GM21717 (cell line): ENCODE results near the gene LDLRAD4.

Experiments used
- ATAC-seq: cut with Tn5 transposase; IDR thresholded peaks from one replicate; pipeline ENCODE4 v1.9.1; 2021; ENCODE audit warnings: mild to moderate bottlenecking, moderate library complexity; ENCODE audit not compliant: unreplicated experiment

The LDLRAD4 gene

DNA sequence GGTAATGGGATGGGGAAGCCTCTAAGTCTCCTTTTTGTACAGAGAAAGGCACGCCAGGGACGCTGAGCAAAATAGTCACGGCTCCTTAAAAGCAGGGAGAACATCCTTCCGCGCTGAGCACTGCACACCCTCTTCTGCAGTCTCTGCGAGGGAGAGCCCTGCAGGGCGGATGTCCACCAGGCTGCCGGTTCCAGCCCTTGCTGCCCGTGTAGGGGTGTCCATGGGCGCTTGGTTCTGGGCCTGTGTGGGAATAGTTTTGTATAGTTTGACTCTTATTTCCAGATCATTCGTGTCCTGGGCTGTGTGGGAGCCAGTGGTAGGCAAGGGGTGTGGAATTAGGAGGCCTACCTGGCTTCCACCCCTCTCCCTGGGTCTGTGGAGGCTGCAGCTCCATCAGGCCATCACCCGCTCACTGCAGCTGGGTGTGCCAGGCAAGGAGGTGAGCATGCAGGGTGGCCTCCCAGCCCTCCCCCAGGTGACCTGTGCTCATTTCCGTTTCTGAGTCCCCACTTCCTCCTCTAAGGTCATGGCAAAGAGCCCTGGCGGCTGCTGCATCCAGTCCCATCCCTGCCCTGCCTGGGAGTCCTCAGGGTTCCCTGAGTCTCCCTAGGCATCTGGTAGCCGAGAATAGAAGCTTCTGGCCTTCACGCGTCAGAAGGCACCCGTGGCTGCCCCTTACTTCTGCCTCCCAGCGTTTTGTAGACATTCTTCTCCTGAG is 202.6 kb downstream of the LDLRAD4 start:
- ATAC-seq, result no peak

- no peak for ATAC-seq
Measured at GRCh38 chr18:13422541-13423147, 204.1 kb downstream of the LDLRAD4 start.

- ATAC-seq, result no peak
Measured at GRCh38 chr18:13423352-13423751, 204.8 kb downstream of the LDLRAD4 start.

DNA sequence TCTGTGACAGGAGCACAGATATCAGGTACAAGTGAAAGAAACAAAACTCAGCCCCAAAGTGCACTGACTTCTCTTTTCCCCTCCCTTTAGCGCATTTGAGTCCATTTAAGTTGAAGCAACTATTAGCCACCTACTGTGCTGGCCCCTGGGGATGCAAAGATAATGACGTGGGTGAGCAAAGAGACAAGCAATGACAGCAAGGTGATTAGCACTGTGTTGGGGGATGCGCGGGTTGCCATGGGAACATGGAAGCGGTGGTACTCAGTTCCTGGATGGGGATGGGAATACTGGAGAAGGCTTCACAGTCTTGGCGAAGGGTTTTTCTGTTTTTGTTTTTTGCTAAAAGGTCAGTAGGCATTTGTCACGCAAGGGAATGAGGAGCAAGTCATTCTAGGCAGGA is 205.8 kb downstream of the LDLRAD4 start:
- ATAC-seq, result no peak

DNA sequence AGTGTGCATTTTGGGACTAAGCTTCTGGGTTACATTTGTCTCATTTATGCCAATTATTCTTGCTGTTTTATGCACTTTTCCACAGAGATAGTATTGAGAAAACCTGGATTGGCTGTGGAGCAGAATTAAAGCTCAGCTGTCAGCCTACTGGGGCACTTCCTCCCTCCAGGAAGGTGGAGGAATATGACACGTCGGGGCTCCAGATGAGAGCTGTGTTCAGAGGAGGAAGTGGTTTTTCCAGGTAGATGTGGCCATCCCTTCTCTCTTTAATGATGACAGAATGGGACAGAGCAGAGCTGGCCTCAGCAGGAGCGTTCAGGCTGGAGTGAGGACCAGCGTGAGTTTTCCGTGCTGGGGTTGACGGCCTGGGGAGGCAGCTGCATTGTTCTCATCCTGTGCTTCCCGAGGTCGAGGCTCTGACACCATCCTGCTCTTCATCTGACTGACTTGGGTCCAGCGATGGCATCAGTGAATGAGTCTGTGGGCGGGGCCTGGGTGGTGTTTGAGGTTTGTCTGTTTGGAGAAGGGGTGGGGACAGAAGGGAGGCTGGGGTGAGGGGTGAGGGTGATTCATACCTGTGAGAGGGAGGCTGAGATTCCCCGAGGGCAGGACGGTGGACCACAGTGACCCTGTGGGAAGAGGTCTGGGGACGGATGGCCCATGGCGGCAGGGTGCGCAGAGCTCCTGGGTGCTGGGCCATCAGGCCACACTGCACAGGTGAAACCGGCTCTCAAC is 207.0 kb downstream of the LDLRAD4 start:
- no peak for ATAC-seq

DNA sequence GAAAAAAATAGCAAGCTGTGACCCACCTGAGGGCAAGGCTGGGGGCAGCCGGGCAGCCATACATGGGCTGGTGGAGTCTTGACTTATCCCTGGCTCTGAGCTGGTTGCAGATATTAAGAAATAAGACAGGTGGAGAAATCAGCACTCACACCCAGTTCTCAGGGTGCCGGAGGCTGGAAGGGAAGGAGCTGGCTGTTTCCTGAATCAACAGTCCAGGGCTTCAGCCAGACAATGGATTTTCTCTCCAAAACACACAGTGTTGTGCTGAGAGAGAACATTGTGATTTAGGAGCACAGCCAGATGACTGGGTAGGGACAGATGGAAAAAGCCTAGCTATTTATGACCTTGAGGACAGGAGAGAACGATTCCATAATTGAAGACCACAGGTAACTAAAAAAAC is 208.8 kb downstream of the LDLRAD4 start:
- no peak for ATAC-seq

DNA sequence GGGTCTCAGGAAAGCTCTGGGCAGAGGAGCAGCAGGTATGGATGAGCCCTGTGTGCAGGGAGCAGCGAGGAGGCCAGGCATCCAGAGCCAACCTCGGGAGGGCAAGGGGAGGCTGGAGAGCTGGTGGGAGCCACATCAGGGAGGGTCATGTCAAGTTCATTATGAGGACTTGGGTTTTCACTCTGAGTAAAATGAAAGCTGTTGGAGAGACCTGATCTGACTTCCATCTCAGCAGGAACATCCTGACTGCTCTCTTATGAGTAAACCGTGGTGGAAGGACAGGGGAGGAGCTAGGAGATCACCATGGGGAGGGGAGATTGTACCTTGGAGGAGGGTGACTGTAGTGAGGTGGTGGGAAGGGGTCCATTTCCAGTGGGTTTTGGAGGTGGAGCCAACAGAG is 209.8 kb downstream of the LDLRAD4 start:
- ATAC-seq, result no peak

DNA sequence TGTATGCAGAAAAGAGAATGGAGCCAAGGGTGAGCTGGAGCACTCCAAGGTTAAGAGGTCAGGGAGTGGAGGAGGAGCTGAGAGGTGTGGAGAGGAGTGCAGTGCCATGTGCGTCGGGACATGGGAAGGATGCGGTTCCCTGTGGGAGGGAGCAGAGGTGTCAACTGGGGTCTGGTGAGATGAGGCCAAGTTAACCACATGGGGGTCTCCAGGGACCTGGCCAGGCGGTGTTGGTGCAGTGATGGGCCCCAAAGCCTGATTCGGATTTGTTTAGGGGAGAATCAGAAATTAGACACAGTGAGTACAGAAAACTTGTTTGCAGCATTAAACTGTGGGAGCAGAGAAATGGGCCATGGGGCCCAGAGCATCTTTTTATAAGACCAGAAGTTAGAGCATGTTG is 210.5 kb downstream of the LDLRAD4 start:
- ATAC-seq, result no peak

DNA sequence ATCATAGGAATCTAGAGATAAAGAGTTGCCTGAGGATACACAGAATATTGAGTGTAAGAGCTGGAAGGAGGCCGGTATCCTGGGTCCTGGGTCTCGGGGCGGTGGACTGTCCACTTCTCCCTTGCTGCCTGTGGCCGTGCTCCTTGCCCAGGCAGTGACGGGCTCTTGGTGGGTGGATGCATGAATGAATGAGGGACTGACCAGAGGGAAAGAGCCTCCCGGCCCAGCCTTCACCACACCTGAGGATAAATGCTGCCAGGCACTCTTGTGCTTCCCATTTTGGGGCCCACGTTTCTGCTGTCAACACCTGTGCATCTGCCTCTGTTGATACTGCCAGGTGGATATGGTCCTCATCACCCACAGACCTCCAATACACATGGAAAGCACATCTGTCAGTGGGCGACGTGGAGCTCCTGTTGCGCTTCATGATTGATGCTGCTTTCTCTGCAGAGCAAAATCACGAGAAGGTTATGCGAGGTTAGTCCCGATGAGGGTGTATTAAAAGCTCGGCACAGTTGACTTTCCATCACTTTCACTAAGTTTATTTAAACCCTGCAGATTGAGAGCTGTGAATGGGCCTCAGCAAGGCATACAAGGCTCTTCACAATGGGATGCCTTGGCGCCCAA is 211.4 kb downstream of the LDLRAD4 start:
- ATAC-seq, result no peak

DNA sequence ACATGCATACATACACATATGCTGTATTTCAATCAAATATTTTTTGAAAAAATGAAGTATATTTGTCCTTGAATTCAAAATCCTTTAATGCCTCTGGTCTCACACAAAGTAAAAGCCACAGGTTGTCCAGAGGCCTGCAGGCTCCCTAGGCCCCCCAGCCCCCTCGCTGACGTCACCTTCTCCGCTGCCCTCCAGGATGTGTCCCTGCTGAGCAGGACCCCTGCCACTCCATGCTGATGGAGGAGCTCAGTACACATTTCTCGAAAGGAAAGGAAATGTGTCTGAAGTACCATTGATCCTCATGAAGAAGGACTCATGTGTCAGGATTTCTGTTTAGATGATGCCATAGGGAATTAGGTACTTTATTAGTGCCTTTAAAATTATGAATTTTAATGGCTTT is 212.1 kb downstream of the LDLRAD4 start:
- no peak for ATAC-seq

- no peak for ATAC-seq
Measured at GRCh38 chr18:13431886-13432285, 213.3 kb downstream of the LDLRAD4 start.

DNA sequence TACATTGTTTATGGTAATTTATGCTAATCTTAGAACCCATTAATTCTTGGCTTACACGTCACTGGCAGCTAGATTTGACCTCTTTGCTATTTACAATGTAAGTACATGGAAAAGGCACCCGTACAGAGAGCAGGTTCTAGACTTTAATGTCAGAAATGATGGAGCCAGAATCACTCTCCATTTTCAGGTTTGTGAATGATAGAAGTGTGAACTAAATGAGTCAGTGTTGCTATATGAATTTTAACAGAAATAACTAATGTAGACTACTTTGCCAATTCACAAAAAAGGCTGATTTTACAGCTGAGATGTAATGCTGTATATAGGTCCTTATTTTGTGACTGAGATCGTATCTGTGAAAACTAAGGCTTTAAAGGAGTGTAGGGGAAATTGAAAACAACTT is 214.6 kb downstream of the LDLRAD4 start:
- no peak for ATAC-seq

DNA sequence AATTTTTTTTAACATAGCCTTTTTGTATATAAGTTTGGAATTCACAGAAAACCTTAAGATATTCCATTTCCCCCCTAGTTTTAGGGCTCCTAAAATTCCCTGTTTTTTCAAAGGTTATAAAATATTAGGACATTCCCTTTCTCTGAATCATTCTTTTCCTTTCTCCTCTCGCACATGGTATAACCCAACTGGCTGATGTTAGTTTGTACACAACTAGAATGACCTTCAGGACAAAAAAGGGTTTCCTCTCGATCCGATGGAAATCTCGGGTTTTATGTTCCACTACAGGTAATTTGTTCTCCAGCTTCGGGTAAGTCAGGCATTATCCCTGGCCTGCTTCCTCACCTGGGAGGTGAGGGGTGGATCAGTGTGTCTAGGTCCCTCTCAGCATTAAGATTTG is 215.1 kb downstream of the LDLRAD4 start:
- ATAC-seq, result no peak

DNA sequence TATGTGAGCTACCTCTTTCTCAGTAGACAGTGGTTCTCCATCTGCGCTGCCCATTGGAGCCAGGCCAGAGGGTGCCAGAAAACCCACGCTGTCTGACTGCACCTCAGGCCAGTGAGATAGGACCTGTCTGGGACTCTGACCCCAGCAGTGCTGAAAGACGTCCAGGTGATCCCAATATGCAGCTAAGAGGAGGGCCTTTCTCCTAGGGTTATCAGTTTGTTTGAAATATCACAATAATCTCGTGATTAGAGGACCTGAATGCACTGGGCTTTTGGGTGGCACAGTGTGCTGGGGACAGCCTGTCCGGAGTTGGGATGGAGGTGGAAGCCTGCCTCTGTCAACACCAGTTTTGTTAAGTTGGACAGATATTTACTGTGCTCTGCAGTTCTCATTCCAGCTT is 216.3 kb downstream of the LDLRAD4 start:
- ATAC-seq, result no peak

DNA sequence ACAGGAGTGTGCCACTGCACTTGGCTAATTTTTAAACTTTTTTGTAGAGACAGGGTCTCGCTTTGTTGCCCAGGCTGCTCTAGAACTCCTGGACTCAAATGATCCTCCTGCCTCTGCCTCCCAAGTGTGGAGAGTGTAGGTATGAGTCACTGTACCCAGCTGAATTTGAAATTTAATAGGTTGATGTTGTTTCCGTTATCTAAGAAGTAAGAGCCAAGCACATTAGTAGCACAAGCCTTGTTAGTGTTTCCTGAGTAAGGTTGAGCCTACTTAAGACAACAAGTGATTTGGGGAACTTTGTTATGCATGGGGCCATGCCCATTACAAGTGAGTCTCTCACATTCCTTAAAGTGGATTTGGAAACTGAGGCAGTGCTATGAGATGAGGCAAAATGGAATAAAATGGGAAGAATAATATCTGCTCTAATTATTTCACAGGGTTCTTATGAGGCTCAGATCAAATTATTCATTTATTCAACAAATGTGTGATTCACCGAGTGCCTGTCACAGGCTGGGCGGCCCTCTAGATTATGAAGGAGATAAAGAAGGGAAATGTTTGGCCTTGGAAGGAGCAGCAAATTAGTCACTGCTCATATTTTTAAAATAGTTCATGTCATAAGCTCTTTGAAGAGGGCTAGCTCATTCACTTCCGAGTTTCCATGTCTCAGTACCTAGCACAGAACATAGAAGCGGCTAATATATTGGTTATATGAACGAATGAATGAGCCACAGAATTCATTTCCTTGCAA is 217.2 kb downstream of the LDLRAD4 start:
- ATAC-seq, result no peak

DNA sequence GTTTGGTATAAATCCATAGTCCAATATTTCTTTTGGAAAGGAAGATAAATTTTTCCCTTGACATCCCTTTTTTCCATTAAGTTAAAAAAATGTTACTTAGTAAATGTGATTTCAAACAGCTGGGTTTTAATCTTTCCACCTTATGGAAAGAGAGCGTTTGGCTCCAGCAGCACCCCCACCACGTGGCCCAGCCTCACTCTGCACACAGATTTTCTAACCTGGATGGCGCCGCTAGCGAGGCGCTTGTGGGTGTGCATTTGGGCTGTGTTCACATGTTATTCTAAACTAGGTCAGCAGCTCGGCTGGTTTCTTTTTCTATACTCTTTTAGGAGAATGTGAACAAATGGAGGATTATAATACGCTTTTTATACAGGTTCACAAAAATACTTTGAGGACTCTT is 218.0 kb downstream of the LDLRAD4 start:
- ATAC-seq, result no peak

GRCh38 chr18:13437034-13437433 is 218.5 kb downstream of the LDLRAD4 start:
- ATAC-seq, result no peak

DNA sequence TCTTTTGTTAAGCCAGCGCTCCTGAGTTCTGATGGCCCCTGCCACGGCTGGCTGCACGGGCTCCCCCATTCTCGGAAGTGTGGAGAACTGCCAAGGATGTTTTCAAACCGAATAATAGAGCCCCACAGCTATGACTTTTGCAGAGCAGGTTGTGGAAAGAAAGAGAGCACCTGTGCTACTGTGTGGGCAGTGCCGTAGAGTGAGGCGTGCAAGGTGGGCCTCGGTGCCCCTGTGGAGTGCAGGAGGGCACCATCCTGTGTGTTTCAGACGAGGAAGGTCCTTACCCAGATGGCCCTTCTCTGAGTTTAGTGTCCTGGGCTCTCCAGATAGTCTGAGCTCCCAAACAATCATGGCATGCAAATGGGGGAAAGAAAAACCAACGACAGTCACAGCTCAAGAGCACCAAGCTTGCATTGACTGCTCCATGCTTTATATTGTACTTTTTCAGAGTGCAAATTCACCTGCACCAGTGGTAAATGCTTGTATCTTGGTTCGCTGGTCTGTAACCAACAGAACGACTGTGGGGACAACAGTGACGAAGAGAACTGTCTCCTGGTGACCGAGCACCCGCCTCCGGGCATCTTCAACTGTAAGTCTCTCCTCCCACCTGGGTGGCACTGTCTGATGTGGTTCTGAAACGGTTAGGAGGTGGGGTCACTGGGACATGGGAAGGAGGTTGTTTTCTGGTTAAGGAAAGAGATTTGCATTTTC is 219.4 kb downstream of the LDLRAD4 start:
- no peak for ATAC-seq

GRCh38 chr18:13438507-13439056 is 220.0 kb downstream of the LDLRAD4 start:
- ATAC-seq, result no peak

DNA sequence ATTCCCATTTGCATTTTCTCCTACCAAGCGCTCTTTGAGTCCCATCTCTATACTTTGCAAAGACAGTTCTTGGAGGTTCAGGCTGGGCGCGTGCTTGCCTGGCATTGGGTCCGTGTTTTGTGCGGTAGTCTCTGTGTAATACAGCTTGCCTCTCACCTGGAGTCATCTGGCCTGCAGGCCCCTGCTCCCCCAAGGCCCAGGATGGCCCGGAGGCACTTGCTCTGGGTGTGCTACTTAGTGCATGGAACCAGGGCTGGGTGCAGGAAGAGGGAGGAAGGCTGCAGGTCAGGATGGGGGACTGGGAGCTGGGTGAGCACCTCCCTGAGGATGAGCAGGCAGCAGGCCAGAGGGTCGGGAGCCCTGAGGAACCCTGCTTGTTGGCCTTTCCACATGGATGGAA is 220.9 kb downstream of the LDLRAD4 start:
- no peak for ATAC-seq
